ENCODE results near the gene EIF2AK3. TPM values are rescaled to one million over a fixed set of nuclear protein-coding genes. Genes with fewer than 3 reads are reported as not detected.

EIF2AK3 gene
- total and polyA plus RNA-seq, 2 of the 13 experiments (the other 11 are each of a cell fraction or from before 2014, with no cell fraction given), result 10.3 to 30.6 TPM

DNA sequence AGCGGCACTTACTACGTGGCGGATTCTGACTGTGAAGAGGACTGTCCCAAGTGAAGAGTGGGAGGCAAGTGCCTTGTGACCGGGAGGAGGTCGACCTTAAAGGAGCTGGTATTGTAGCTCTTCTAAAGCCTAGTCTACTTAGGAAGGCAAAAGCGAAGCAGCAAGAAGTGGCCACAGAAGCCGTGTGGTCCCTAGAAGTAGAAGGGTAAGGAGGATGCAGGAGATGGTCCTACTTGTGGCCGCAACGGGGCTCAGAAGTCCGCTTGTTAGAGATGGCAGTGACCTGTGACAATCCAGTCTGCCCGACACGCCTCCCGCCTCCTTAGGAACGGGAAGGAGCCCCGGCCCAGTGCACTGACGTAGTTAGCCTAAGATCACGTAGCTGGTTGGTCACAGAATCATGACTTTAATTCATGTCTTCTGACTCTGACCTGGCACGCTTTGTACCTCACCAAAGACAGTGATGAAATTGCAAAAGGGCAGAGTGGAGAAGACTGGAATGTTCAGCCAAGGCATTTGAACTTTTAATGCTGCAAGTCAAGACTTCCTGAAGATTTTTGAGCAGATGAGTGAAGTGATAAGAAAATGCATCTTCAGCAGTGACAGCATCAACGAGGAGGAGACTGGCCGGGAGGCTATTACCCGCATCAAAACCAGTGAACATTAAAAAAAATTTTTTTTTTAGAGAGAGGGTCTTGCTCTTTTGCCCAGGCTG lies 749 bp upstream of the EIF2AK3 start (continued):
- TF ChIP-seq CHD2 (IDR thresholded peaks at IDR 0.05; ENCODE audit: low read depth, low read length) (no peak), RXRB (CRISPR knock-in tag; IDR thresholded peaks at IDR 0.05; ENCODE audit: borderline replicate concordance) (peak; percentile 10; the same call in 1 of the 2 replicates), HOXA7 (CRISPR knock-in tag; IDR thresholded peaks at IDR 0.05) (no peak), MED8 (CRISPR knock-in tag; IDR thresholded peaks at IDR 0.05; ENCODE audit: insufficient replicate concordance) (no peak), ZNF260 (CRISPR knock-in tag; IDR thresholded peaks at IDR 0.05; ENCODE audit: borderline replicate concordance, low read depth) (no peak), YEATS4 (CRISPR knock-in tag; IDR thresholded peaks at IDR 0.05; ENCODE audit: borderline replicate concordance) (peak; percentile 97), TAF15 (IDR thresholded peaks at IDR 0.05; ENCODE audit: low read depth, low read length, poor library complexity, severe bottlenecking) (no peak), NFKB2 (CRISPR knock-in tag; IDR thresholded peaks at IDR 0.05; ENCODE audit: borderline replicate concordance) (peak; percentile 64; the same call in 1 of the 2 replicates), ZNF558 (CRISPR knock-in tag; IDR thresholded peaks at IDR 0.05; ENCODE audit: borderline replicate concordance) (no peak), ZNF614 (CRISPR knock-in tag; IDR thresholded peaks at IDR 0.05; ENCODE audit: borderline replicate concordance) (no peak), BORCS8-MEF2B (CRISPR knock-in tag; IDR thresholded peaks at IDR 0.05) (peak; percentile 90; the same call in 1 of the 2 replicates), ZNF20 (CRISPR knock-in tag; IDR thresholded peaks at IDR 0.05) (no peak), ZNF776 (CRISPR knock-in tag; IDR thresholded peaks at IDR 0.05) (0 out of 2 replicates have a peak, but pooled peaks have one; percentile 21)
- TF ChIP-seq, protein P1, sequence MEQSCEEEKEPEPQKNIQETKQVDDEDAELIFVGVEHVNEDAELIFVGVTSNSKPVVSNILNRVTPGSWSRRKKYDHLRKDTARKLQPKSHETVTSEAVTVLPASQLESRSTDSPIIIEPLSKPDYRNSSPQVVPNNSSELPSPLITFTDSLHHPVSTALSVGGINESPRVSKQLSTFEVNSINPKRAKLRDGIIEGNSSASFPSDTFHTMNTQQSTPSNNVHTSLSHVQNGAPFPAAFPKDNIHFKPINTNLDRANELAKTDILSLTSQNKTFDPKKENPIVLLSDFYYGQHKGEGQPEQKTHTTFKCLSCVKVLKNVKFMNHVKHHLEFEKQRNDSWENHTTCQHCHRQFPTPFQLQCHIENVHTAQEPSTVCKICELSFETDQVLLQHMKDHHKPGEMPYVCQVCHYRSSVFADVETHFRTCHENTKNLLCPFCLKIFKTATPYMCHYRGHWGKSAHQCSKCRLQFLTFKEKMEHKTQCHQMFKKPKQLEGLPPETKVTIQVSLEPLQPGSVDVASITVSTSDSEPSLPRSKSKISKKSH (CRISPR knock-in tag; IDR thresholded peaks at IDR 0.05; ENCODE audit: borderline replicate concordance), result peak; percentile 71; the same call in 1 of the 2 replicates
- TF ChIP-seq, protein P2, sequence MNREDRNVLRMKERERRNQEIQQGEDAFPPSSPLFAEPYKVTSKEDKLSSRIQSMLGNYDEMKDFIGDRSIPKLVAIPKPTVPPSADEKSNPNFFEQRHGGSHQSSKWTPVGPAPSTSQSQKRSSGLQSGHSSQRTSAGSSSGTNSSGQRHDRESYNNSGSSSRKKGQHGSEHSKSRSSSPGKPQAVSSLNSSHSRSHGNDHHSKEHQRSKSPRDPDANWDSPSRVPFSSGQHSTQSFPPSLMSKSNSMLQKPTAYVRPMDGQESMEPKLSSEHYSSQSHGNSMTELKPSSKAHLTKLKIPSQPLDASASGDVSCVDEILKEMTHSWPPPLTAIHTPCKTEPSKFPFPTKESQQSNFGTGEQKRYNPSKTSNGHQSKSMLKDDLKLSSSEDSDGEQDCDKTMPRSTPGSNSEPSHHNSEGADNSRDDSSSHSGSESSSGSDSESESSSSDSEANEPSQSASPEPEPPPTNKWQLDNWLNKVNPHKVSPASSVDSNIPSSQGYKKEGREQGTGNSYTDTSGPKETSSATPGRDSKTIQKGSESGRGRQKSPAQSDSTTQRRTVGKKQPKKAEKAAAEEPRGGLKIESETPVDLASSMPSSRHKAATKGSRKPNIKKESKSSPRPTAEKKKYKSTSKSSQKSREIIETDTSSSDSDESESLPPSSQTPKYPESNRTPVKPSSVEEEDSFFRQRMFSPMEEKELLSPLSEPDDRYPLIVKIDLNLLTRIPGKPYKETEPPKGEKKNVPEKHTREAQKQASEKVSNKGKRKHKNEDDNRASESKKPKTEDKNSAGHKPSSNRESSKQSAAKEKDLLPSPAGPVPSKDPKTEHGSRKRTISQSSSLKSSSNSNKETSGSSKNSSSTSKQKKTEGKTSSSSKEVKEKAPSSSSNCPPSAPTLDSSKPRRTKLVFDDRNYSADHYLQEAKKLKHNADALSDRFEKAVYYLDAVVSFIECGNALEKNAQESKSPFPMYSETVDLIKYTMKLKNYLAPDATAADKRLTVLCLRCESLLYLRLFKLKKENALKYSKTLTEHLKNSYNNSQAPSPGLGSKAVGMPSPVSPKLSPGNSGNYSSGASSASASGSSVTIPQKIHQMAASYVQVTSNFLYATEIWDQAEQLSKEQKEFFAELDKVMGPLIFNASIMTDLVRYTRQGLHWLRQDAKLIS (CRISPR knock-in tag; IDR thresholded peaks at IDR 0.05), result no peak
- TF ChIP-seq, protein P3, sequence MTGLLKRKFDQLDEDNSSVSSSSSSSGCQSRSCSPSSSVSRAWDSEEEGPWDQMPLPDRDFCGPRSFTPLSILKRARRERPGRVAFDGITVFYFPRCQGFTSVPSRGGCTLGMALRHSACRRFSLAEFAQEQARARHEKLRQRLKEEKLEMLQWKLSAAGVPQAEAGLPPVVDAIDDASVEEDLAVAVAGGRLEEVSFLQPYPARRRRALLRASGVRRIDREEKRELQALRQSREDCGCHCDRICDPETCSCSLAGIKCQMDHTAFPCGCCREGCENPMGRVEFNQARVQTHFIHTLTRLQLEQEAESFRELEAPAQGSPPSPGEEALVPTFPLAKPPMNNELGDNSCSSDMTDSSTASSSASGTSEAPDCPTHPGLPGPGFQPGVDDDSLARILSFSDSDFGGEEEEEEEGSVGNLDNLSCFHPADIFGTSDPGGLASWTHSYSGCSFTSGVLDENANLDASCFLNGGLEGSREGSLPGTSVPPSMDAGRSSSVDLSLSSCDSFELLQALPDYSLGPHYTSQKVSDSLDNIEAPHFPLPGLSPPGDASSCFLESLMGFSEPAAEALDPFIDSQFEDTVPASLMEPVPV (CRISPR knock-in tag; IDR thresholded peaks at IDR 0.05), result no peak; the same call in 1 of the 2 replicates
- TF ChIP-seq, protein P4, sequence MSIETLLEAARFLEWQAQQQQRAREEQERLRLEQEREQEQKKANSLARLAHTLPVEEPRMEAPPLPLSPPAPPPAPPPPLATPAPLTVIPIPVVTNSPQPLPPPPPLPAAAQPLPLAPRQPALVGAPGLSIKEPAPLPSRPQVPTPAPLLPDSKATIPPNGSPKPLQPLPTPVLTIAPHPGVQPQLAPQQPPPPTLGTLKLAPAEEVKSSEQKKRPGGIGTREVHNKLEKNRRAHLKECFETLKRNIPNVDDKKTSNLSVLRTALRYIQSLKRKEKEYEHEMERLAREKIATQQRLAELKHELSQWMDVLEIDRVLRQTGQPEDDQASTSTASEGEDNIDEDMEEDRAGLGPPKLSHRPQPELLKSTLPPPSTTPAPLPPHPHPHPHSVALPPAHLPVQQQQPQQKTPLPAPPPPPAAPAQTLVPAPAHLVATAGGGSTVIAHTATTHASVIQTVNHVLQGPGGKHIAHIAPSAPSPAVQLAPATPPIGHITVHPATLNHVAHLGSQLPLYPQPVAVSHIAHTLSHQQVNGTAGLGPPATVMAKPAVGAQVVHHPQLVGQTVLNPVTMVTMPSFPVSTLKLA (IDR thresholded peaks at IDR 0.05), result no peak
- TF ChIP-seq, protein P5, sequence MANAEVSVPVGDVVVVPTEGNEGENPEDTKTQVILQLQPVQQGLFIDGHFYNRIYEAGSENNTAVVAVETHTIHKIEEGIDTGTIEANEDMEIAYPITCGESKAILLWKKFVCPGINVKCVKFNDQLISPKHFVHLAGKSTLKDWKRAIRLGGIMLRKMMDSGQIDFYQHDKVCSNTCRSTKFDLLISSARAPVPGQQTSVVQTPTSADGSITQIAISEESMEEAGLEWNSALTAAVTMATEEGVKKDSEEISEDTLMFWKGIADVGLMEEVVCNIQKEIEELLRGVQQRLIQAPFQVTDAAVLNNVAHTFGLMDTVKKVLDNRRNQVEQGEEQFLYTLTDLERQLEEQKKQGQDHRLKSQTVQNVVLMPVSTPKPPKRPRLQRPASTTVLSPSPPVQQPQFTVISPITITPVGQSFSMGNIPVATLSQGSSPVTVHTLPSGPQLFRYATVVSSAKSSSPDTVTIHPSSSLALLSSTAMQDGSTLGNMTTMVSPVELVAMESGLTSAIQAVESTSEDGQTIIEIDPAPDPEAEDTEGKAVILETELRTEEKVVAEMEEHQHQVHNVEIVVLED (CRISPR knock-in tag; IDR thresholded peaks at IDR 0.05; ENCODE audit: borderline replicate concordance), result 0 out of 2 replicates have a peak, but pooled peaks have one; percentile 7
